SK-N-SH treated with all-trans-retinoic acid at 6 μM for 48 hours (cell line): Measurements from ENCODE around the gene ATP8B3.

ENCODE experiments used
- ATAC-seq: fragments of 200-7000 bp; cut with Tn5 transposase; 3 replicates; pipeline ENCODE4 v1.9.1; 2020; ENCODE audit warnings: mild to moderate bottlenecking, moderate library complexity
- ARNTL ChIP-seq: fragments of 450-650 bp; formaldehyde crosslinking; IDR thresholded peaks from 2 replicates; pipeline ENCODE4 v1.5.0; 2020; ENCODE audit warnings: low read depth, mild to moderate bottlenecking, moderate library complexity, borderline replicate concordance
- BACH2 ChIP-seq: fragments of 250-450 bp; sonication (Bioruptor Pico); IDR thresholded peaks from 2 replicates; pipeline ENCODE4 v1.9.0; 2021; ENCODE audit warnings: mild to moderate bottlenecking, borderline replicate concordance
- CREB5 ChIP-seq: fragments of 250-450 bp; sonication (Bioruptor Pico); IDR thresholded peaks from 2 replicates; pipeline ENCODE4 v1.5.1; 2020; ENCODE audit warnings: low read depth, mild to moderate bottlenecking, moderate library complexity
- CSDC2 ChIP-seq: fragments of 250-450 bp; sonication (Bioruptor Pico); IDR thresholded peaks from 2 replicates; pipeline ENCODE4 v1.5.0; 2020; ENCODE audit warnings: mild to moderate bottlenecking, moderate library complexity
- ESRRG ChIP-seq: fragments of 250-450 bp; sonication (Bioruptor Pico); IDR thresholded peaks from 2 replicates; pipeline ENCODE4 v1.6.1; 2021; ENCODE audit warnings: mild to moderate bottlenecking
- GLIS3 ChIP-seq: fragments of 250-450 bp; sonication (Bioruptor Pico); IDR thresholded peaks from 2 replicates; pipeline ENCODE4 v1.5.0; 2020; ENCODE audit warnings: mild to moderate bottlenecking, moderate library complexity
- ISL1 ChIP-seq: fragments of 250-450 bp; sonication (Bioruptor Pico); IDR thresholded peaks from 2 replicates; pipeline ENCODE4 v2.1.2; 2022; ENCODE audit warnings: mild to moderate bottlenecking, moderate library complexity
- PATZ1 ChIP-seq: fragments of 250-450 bp; sonication (Bioruptor Pico); IDR thresholded peaks from 2 replicates; pipeline ENCODE4 v1.8.0; 2020; ENCODE audit warnings: mild to moderate bottlenecking, moderate library complexity, borderline replicate concordance
- POU6F1 ChIP-seq: fragments of 250-450 bp; sonication (Bioruptor Pico); IDR thresholded peaks from 2 replicates; pipeline ENCODE4 v1.8.0; 2021; ENCODE audit warnings: low read depth, mild to moderate bottlenecking, moderate library complexity, borderline replicate concordance
- PPARA ChIP-seq: fragments of 250-450 bp; sonication (Bioruptor Pico); IDR thresholded peaks from 2 replicates; pipeline ENCODE4 v1.5.0; 2020; ENCODE audit warnings: mild to moderate bottlenecking, borderline replicate concordance
- RARB ChIP-seq: fragments of 250-450 bp; sonication (Bioruptor Pico); IDR thresholded peaks from 2 replicates; pipeline ENCODE4 v1.8.0; 2021; ENCODE audit warnings: mild to moderate bottlenecking, moderate library complexity
- SNAI2 ChIP-seq: fragments of 250-450 bp; sonication (Bioruptor Pico); IDR thresholded peaks from 2 replicates; pipeline ENCODE4 v1.5.0; 2020; ENCODE audit warnings: mild to moderate bottlenecking, moderate library complexity
- TCF4 ChIP-seq: fragments of 250-450 bp; sonication (Bioruptor Pico); IDR thresholded peaks from 2 replicates; pipeline ENCODE4 v1.8.0; 2021; ENCODE audit warnings: mild to moderate bottlenecking, moderate library complexity, borderline replicate concordance
- TSHZ2 ChIP-seq: fragments of 250-450 bp; sonication (Bioruptor Pico); IDR thresholded peaks from 2 replicates; pipeline ENCODE4 v1.5.0; 2020; ENCODE audit warnings: mild to moderate bottlenecking, moderate library complexity
- ZC3H10 ChIP-seq: fragments of 250-450 bp; sonication (Bioruptor Pico); IDR thresholded peaks from 2 replicates; pipeline ENCODE4 v1.5.1; 2021; ENCODE audit warnings: mild to moderate bottlenecking, moderate library complexity
- ZFP3 ChIP-seq: fragments of 250-450 bp; sonication (Bioruptor Pico); IDR thresholded peaks from 2 replicates; pipeline ENCODE4 v1.5.0; 2020; ENCODE audit warnings: mild to moderate bottlenecking, moderate library complexity
- ZFP30 ChIP-seq: fragments of 450-650 bp; formaldehyde crosslinking; IDR thresholded peaks from 2 replicates; pipeline ENCODE4 v1.5.0; 2022; ENCODE audit warnings: mild to moderate bottlenecking, moderate library complexity
- ZNF565 ChIP-seq: fragments of 450-650 bp; formaldehyde crosslinking; conservative IDR thresholded peaks from 2 replicates; pipeline ENCODE4 v1.5.0; 2020; ENCODE audit warnings: low read depth, mild to moderate bottlenecking, moderate library complexity
- ZNF70 ChIP-seq: fragments of 450-650 bp; formaldehyde crosslinking; IDR thresholded peaks from 2 replicates; pipeline ENCODE4 v1.5.0; 2020; ENCODE audit warnings: mild to moderate bottlenecking, moderate library complexity
- ZNF8 ChIP-seq: fragments of 450-650 bp; formaldehyde crosslinking; IDR thresholded peaks from 2 replicates; pipeline ENCODE4 v1.5.0; 2020; ENCODE audit warnings: mild to moderate bottlenecking, moderate library complexity

Gene ATP8B3

GRCh38 chr19:1752757-1753728 is 59.0 kb downstream of the ATP8B3 start, which contains the start of gene ONECUT3:
Gene ONECUT3, plus strand, starts transcription at chr19:1753506. Its CDS starts 157 bp downstream, at chr19:1753663.
- ATAC-seq: no peak
- TF ChIP-seq ZNF70 (CRISPR knock-in tag) (no peak), SNAI2 (CRISPR knock-in tag) (no peak), BACH2 (CRISPR knock-in tag) (no peak), ZNF8 (CRISPR knock-in tag) (no peak), GLIS3 (no peak), ZFP3 (no peak)
- TF ChIP-seq, all 23 proteins: peak for 0

GRCh38 chr19:1752009-1752756 is 59.9 kb downstream of the ATP8B3 start:
- ATAC-seq: no peak

GRCh38 chr19:1751367-1752008 is 60.6 kb downstream of the ATP8B3 start:
- ATAC-seq: no peak
- TF ChIP-seq SNAI2 (CRISPR knock-in tag) (no peak), ISL1 (no peak), ZC3H10 (CRISPR knock-in tag) (no peak), BACH2 (CRISPR knock-in tag) (no peak), CREB5 (CRISPR knock-in tag) (no peak), ESRRG (CRISPR knock-in tag) (no peak), TSHZ2 (no peak), ZFP3 (no peak), ZNF565 (CRISPR knock-in tag) (no peak), TCF4 (CRISPR knock-in tag) (no peak), POU6F1 (CRISPR knock-in tag) (no peak)

More at GRCh38 chr19:1752009-1752756, 59.9 kb downstream of the ATP8B3 start:
- TF ChIP-seq BACH2 (CRISPR knock-in tag): no peak
- no peak for TF ChIP-seq ESRRG (CRISPR knock-in tag)
- TF ChIP-seq ZNF565 (CRISPR knock-in tag): no peak
- no peak for TF ChIP-seq ZNF70 (CRISPR knock-in tag)
- TF ChIP-seq PATZ1 (CRISPR knock-in tag): no peak
- TF ChIP-seq, all 23 proteins: peak for 0

GRCh38 chr19:1750343-1751021 is 61.6 kb downstream of the ATP8B3 start:
- ATAC-seq: no peak
- TF ChIP-seq CREB5 (CRISPR knock-in tag) (no peak), ARNTL (CRISPR knock-in tag) (no peak), CSDC2 (no peak), RARB (CRISPR knock-in tag) (no peak), ZFP30 (CRISPR knock-in tag) (no peak), PPARA (CRISPR knock-in tag) (no peak), TSHZ2 (no peak)
